HG03521 (cell line): Measurements from ENCODE around the gene CYP46A1.
"Not testable (repeated sequence)": the region's sequence is repeated elsewhere in the genome, so short reads cannot be mapped to it uniquely, and the experiment has no call there.

ENCODE experiments used
- ATAC-seq: cut with Tn5 transposase; IDR thresholded peaks from one replicate; pipeline ENCODE4 v1.9.1; 2021; ENCODE audit warnings: mild to moderate bottlenecking, moderate library complexity; ENCODE audit not compliant: unreplicated experiment

Gene CYP46A1

DNA sequence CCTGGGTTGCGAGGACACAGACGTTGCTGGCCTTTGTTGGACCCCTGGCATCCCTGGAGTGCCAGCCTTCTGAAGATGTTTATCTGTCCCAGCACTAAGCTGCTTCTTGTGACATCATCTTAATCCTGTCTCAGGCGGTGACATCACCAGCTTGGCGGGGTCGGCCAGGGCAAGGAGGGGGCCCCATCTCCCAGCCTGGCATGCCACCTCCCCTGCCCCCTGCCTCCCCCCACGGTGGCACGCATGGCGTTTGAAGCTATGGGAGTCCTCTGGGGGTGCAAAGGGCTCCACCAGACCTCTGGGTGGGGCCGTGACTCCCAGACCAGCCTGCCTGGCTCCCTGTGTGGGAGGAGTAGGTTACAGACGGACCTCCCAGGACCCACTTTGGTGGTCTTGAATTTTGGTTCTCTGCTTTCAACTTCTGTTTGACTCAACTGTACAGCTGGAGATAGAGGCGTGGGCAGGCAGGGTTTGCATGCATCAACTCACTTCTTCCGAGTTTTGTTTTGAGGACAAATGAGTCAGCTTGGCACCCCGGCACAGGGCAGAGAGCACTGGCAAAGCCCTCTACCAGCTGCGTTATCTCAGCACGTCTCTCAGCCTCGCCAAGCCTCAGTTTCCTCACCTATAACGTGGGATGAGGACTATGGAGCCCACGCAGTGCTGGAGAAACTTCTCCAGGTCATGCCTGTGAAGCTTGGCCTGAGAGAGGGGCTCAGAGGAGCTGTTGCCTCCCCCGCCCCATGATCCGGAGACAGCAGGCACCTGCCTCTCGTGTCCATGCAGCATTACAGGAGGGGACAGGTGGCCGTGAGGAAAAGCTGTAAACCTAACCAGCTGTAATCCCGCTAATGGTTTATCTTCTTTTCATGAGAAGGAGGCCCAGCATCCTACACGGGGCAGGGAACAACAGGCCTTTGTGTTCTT lies 70.3 kb downstream of the CYP46A1 start:
- ATAC-seq = no peak

GRCh38 chr14:99755068-99755405 lies 70.9 kb downstream of the CYP46A1 start:
- no peak for ATAC-seq

GRCh38 chr14:99755629-99756603 lies 71.8 kb downstream of the CYP46A1 start:
- ATAC-seq = no peak

GRCh38 chr14:99756796-99757195 lies 72.7 kb downstream of the CYP46A1 start:
- no peak for ATAC-seq

DNA sequence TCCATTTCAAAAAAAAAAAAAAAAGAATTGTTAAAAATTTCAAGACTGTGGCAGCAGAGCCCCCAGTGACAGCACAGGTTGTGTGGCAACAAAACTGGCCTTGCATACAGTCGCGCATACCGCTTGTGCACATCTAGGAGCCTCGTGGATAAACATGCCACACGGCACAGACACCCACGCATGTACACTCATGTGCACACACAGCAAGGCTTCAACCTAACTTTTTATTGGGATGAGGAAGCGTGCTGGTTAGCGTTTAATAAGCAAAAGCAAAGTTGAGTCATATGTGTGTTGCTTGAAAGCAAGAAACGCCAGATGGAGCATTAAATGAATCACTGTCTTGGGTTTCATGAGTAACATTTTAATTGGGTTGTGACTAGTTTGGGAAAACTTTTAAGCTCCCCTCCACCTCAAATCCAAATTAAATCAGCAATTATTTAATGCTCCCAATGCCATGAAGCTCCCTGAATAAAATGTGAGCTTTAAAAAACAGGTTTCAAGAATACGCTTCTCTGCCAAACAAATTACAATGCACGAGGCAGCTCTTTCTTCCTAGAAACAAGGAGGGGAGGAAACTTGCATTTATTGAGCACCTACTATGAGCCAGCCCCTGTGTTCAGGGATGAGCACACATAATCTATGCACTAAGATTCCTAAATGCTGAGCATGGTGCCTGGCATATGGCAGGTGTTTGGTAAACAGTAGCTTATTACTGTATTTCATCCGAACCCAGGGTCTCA lies 73.4 kb downstream of the CYP46A1 start:
- no peak for ATAC-seq

DNA sequence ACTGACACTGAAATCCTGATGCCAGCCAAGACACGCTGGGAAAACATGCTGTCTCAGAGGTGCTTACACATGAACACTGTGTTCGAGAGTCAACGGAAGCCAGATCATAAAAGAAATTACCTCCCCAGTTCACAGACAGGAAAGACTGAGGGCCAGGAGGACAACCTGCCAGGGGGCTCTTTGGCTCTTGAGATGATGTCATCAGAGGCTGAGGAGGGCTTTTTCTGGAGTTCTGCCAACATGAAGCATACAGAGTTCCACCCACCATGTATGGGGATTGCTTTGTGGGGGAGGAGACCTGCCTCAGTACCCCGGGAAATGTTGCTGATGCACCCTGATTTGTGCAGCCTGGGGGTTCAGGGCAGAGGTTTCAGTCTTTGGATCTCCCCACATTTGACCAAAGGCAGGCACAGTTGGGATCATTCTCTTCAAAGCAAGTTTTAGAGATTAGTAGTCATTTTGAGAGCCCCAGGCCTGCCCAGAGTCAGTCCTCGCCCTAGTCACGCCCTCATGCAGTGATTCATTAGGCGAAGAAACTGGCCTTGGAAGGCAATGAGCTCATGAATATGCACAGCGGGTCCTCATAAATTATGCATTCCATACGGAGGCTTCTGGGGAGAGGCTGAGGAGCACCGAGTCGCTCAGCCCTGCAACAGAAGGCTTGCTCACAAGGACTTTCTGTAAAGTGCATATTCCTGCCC lies 74.2 kb downstream of the CYP46A1 start:
- no peak for ATAC-seq

DNA sequence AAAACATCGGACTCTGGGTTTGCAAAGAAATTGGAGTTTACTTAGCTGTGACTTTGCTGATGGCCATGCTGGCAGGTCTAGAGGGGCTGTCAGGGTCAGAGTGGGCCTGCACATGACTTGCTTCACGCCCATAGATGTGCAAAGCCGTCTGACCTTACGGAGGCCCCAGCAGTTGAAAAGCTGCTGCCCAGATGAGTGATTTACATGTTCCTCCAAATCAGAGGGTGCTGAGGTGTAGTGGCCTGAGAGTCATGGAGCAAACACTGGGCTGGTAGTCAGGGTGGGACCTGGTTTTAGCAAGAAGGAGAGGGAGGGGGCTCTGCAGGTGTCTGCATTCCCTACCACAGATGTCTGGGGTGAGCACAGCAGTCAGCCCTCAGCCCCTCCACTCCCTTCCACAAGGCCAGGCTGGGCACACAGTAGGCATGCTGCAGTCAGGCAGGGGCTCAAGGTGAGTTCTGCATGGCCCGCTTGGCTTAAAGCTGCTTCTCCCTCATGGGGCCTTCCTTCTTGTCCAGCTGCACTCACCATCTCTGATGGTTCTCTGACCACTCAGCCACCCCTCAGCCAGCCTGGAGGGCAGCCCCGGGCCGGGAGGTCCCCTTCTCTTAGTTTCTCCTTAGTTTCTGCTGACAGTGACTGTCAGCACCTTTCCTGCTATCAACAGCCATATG lies 74.9 kb downstream of the CYP46A1 start:
- ATAC-seq = no peak

DNA sequence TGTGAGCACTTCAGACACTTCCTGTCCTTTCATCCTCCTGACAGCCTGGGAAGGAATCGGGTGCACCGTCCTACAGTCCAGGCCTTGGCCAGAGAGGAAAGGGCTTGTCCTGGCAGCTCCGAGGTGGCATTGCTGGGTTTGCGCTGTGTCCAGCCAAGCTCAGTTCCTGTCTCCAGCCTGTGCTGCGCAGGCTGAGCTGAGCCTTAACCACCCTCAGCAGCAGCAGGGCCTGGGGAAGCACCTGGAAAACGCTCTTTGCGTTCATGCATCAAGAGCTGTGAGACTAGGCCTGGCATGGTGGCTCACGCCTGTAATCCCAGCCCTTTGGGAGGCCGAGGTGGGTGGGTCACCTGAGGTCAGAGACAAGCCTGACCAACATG lies 75.4 kb downstream of the CYP46A1 start:
- ATAC-seq = no peak

DNA sequence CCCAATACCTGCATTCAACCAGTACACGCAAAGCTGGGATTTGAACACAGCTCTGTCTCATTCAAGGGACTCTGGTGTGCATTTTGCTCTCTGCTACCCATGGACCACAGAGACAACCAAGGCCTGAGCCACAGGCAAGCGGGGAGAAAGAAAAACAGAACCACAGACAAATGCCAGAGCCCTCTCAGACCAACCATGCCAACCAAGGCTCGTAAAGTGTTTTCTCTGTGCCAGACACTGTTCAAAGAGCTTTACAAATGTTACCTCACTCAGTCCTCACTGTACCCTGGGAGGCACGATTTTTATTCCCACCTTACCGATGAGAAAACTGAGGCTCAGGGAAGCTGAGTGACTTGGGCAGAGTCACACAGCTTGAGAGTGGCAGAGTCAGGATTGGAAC lies 76.7 kb downstream of the CYP46A1 start:
- no peak for ATAC-seq

- ATAC-seq = not testable (repeated sequence)
These were observed 78.8 kb downstream of the CYP46A1 start for GRCh38 chr14:99762911-99763310.

GRCh38 chr14:99763527-99764221 lies 79.6 kb downstream of the CYP46A1 start:
- ATAC-seq = no peak

- no peak for ATAC-seq
These were observed 80.2 kb downstream of the CYP46A1 start for GRCh38 chr14:99764222-99764706.

DNA sequence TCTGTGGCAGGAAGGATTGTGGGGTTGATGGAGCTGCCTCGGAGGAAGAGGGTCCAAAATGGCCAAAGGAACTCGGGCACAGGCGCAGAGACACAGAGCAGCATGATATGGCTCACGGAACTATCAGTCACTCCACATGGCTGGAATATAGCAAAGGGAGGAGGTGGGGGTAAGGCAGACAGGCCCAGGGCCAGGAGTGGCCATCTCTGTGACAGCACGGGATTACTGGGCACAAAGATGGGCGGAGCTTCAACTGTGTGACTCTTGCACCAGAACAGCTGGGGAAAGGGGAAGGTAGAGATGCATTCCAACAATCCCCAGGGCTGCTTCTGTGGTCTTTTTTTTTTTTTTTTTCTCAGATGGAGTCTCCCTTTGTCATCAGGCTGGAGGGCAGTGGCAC lies 84.3 kb downstream of the CYP46A1 start:
- no peak for ATAC-seq

- ATAC-seq = no peak
These were observed 85.0 kb downstream of the CYP46A1 start for GRCh38 chr14:99769123-99769522.

- no peak for ATAC-seq
These were observed 85.7 kb downstream of the CYP46A1 start for GRCh38 chr14:99769799-99770198.

- ATAC-seq = no peak
These were observed 88.5 kb downstream of the CYP46A1 start for GRCh38 chr14:99772371-99773283.

DNA sequence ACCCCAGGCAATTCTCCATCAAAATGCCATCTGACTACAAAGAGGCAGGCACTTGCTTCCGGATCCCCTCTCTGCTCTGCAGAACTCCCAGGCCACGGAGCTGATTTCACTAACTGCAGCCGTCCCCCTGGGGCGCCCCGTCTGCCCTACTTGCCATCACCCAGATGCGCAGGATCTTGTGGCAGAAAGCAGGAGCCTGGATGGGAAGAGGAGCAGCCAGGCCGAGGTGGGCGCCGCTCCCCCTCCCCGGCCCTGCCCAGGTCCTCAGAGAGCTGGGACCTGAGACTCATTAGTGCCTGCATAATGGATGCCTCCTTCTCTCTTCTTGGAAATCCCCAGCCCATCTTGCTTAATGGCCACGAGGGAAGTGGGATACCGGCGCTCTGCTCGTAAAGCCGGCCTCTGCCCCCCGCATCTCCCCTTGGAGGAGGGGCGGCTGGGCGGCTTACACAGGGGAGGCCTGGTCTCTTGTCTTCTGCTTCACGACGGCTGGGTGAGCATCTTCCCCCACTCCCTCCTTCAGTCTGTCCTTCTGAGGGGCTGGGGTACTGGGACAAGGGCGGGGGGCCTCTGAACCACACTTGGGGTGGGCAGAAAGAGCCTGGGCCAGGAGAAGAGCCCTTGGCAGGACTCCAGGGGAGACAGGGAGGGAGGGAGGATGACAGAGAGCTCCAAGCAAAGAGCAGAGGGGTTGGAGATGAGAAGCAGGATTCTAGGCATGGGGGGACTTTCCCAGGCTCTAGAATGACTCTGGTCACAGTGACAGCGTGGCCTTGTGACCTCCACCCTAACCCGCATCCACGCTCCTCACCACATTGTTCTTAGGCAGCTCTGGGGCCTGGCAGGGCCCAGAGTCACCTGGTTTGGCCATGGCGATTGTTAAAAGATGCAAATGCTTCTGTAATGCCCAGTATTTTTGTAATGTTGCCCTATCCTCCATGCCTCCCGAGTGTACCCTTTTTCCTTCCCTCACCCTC lies 89.7 kb downstream of the CYP46A1 start:
- ATAC-seq = no peak
